ENCODE data around the gene BGN.

The BGN gene

GRCh38 chrX:153530411-153531129, 35.8 kb downstream of the BGN start:
- no peak for DNase-seq

DNA sequence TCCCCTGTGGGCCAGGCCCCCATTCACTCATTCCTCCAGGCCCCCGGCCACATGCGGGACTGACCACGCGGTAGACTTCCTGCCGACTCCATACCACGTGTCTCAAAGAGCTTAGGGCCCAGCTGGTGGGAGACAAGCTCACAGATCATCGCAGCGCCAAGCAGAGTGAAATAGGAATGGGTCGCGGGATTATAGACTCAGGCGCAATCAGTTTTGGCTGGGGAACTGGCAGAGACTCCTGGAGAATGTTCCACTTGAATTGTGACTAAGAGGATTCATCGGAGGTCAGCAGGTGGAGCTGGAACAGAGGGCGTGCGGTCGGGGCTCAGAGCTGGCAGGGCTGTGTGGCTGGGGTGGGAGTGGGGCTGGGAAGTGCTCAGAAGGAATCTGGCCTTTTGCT, 38.3 kb downstream of the BGN start:
- no peak for DNase-seq

DNA sequence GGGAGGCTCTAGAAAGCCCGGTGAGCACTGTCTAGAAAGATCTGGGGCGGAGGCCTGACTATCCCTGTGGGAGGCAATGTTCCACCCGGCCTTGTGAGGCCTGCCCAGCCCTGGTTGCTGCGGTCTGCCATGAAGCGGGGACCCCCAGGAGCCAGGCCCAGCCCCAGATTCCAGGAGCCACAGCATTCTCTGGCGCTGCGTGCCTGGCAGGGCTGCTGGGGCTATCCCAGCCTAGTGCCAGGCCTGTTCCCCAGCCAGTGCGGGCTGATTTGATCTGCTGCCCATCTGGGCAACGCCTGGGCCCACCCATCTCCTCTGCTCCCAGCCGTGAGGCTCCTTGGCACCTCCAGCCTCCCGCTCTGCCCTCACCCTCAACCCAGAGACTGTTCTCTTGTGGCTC, 42.3 kb downstream of the BGN start:
- DNase-seq: no peak

DNA sequence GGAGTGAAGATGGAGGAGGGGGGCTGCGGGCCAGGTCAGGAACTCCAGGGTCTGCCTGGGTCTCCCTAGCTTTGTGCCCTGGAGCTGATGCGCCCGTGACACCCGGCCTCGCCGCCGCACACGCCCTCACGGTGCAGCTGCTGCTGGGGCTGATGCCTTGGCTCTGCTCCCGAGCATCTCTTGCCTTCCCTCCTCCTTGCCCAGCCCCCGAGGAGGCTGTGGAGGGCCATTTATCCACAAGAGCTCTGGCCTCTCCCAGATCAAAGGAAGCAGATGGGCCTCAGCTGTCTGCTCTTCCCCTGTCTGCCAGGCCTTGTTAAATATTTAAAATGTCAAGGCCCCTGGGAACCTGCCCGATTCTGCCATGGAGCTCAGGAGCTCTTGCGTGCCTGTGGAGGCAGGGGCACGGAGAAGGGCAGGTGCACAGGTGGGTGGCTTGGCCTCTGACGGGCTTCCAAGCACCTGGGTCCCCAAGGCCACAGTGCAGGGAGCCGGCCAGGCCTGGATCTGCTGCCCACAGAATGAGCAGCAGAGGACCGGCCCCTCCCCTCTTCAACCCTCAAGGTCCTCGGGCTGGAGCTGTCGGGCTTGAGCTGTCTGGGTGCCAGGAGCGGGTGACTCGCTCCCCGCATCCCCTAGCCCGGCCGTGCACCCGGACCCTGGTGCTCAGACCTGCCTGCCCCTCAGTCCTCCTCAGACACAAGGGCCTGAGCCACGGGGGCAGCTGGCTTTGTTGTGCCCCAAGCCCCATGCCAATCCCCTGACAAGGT, 42.9 kb downstream of the BGN start:
- DNase-seq: no peak

DNA sequence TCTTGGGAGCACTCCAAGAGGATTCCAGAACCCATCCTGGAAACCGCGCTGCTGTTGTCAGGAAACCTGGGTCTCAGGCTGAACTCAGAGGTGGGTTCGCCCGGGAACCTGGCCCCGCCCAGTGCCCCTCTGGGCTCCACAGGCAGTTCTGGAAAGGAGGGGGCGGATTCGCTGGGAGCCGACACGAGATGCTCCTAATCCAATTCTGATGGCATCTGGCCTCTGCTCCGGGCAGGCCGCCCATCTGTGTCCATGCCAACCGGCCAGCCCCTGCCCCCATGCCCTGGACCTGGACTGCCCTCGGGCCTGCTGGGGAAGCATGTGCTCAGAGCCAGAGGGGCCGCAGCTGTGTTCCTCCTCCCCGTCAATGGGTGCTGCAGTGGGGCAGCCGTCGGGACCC, 43.6 kb downstream of the BGN start:
- no peak for DNase-seq

- DNase-seq: peak; percentile 48
Measured at GRCh38 chrX:153539171-153539978, 44.6 kb downstream of the BGN start.

DNA sequence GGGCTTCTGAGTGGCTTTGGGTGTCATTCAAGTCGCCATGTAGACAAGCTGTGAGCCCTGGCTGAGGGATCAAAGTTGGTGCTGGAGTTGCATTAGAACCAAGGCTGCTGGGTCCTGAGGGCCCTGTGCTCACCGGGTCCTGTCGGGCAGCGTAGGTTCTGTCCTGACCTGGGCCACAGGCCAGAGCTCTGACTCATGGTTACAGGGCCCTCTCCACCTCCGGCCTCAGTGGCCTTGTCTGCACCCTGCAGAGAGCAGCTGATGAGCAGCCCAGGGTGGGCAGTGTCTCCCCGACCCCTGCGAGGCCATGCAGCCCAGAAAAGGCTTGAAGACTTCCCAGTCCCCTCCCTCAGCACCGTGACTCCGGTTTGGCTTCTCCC, 45.2 kb downstream of the BGN start:
- DNase-seq: no peak

GRCh38 chrX:153544727-153545126, 49.9 kb downstream of the BGN start:
- DNase-seq: no peak

DNA sequence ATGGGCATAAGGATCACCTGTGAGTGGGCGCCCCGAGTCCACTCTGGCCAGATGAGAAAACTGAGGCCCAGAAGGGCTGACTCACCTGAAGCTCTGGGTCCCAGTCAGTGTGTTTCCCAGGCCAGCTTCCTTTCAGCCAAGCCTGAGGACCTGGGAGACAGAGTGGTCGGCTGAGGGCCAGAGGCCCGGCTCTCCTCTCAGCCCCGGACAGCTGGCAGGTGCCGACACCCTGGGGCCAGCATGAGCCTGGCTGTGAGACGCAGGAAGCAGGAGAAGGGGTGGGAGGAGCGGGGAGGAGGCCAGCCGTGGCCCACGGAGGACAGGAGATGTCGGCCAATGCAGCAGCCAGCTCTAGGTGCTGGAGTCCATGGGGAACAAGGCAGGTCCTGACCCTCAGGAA, 51.6 kb downstream of the BGN start:
- DNase-seq: no peak

- no peak for DNase-seq
Measured at GRCh38 chrX:153547195-153547594, 52.4 kb downstream of the BGN start.

- no peak for DNase-seq
Measured at GRCh38 chrX:153549231-153549630, 54.5 kb downstream of the BGN start.

DNA sequence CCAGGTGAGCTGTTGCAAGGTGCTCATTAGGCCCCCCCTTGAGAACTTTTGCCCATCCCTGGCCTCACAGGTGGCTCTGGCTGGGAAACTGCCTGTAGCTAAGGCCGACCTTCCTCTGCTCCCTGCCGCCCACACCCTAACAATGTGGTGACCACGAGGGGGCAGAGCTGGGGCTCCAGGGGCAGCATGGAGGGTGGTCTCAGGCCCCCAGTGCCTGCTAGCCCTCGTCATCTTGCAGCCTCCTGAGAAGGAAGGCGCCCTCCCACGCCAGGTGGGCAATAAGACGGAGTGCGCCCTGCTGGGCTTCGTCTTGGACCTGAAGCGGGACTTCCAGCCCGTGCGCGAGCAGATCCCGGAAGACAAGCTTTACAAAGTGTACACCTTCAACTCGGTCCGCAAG, 55.0 kb downstream of the BGN start:
- no peak for DNase-seq

GRCh38 chrX:153551135-153551534, 56.4 kb downstream of the BGN start:
- DNase-seq: peak; percentile 15

- DNase-seq: peak; percentile 40
Measured at GRCh38 chrX:153554519-153555167, 59.9 kb downstream of the BGN start.

GRCh38 chrX:153556767-153557166, 62.0 kb downstream of the BGN start:
- DNase-seq: no peak

GRCh38 chrX:153557618-153558355, 63.0 kb downstream of the BGN start:
- DNase-seq: no peak
